ENCODE measurements around the gene LY9.

DNA sequence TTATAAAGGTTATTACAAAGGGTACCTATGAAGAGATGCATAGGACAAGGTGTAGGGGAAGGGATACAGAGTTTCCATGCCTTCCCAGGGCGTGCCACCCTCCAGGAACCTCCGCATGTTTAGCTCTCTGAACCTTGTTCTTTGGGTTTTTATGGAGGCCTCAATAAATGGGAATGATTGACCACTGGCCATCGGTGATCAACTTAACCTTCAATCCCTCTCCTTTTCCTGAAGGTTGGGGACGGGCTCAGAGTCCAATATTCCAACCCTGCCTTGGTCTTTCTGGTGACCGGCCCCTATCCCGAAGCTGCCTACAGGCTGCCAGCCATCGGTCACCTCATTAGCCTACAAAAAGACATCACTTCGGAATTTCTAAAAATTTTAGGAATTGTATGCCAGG, 55.0 kb downstream of the LY9 start:
- TF ChIP-seq, protein P1, sequence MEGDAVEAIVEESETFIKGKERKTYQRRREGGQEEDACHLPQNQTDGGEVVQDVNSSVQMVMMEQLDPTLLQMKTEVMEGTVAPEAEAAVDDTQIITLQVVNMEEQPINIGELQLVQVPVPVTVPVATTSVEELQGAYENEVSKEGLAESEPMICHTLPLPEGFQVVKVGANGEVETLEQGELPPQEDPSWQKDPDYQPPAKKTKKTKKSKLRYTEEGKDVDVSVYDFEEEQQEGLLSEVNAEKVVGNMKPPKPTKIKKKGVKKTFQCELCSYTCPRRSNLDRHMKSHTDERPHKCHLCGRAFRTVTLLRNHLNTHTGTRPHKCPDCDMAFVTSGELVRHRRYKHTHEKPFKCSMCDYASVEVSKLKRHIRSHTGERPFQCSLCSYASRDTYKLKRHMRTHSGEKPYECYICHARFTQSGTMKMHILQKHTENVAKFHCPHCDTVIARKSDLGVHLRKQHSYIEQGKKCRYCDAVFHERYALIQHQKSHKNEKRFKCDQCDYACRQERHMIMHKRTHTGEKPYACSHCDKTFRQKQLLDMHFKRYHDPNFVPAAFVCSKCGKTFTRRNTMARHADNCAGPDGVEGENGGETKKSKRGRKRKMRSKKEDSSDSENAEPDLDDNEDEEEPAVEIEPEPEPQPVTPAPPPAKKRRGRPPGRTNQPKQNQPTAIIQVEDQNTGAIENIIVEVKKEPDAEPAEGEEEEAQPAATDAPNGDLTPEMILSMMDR (IDR thresholded peaks at IDR 0.05): no peak
- TF ChIP-seq POLR2A (IDR thresholded peaks at IDR 0.05): no peak
